Ectodermal cell (in vitro differentiated cells): ENCODE measurements around the gene SCRN1.
"Not testable (repeated sequence)": the region's sequence is repeated elsewhere in the genome, so short reads cannot be mapped to it uniquely, and the experiment has no call there.

ENCODE experiments used
- H3K27ac ChIP-seq: 2 replicates; pipeline ENCODE4 v1.7.0; 2013; ENCODE audit warnings: mild to moderate bottlenecking, low read depth, low read length; ENCODE audit not compliant: insufficient read depth, poor library complexity, severe bottlenecking
- H3K27me3 ChIP-seq: 2 replicates; pipeline ENCODE4 v1.7.0; 2013; ENCODE audit warnings: mild to moderate bottlenecking, low read length; ENCODE audit not compliant: insufficient read depth, control insufficient read depth, poor library complexity, severe bottlenecking
- H3K36me3 ChIP-seq: one replicate; pipeline ENCODE4 v1.7.0; 2013; ENCODE audit warnings: low read length; ENCODE audit not compliant: control insufficient read depth, insufficient read depth
- H3K4me1 ChIP-seq: one replicate; pipeline ENCODE4 v1.7.0; 2013; ENCODE audit warnings: low read length; ENCODE audit not compliant: control insufficient read depth, insufficient read depth
- H3K4me3 ChIP-seq: 2 replicates; pipeline ENCODE4 v1.7.0; 2013; ENCODE audit warnings: low read depth, low read length, control low read depth; ENCODE audit not compliant: insufficient read depth
- H3K9me3 ChIP-seq: 2 replicates; pipeline ENCODE4 v1.7.0; 2013; ENCODE audit warnings: mild to moderate bottlenecking, low read length, moderate library complexity; ENCODE audit not compliant: control insufficient read depth
- WGBS, 2 experiments: methylation state at CpG; one replicate each; pipeline ENCODE4 v1.1.7; 2013; ENCODE audit warnings: missing lambda C conversion rate in 2 of 2; 5-methylcytosine and 5-hydroxymethylcytosine counted together

The SCRN1 gene

GRCh38 chr7:29971566-29972314 lies 17.9 kb downstream of the SCRN1 start:
- Histone ChIP-seq H3K36me3 (peaks cover 3% of the 10 kb centered on the region), H3K27me3 (no peaks in the 10 kb centered on the region), H3K27ac (no peak overlapping the region), H3K4me3 (no peak overlapping the region), H3K9me3 (no peaks in the 10 kb centered on the region), H3K4me1 (peaks cover 13% of the 10 kb centered on the region)
- 92 to 93% methylated on average over 4 to 5 of the region's 5 CpGs for WGBS, 2 experiments

DNA sequence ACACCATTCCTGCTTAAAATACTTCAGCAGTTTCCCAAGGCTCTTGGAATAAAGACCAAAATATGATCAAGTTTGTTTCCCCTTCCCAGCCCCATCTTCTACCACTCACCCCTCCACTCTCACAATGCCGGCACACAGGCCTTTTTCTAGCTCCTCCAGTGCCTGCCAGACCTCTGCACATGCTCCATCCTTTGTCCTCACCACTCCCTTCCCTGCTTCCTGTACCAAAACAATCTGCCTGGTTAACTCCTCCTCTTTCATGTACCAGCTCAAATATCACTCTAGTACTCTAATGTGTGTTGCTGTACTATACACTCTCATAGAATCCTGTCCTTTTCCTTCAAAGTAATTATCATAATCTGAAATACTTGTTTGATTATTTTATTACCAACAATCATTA lies 19.4 kb downstream of the SCRN1 start:
- Histone ChIP-seq H3K4me1 (peaks cover 13% of the 10 kb centered on the region), H3K36me3 (peaks cover 3% of the 10 kb centered on the region), H3K27me3 (no peaks in the 10 kb centered on the region), H3K9me3 (no peaks in the 10 kb centered on the region), H3K4me3 (no peak overlapping the region), H3K27ac (peak overlapping the region; percentile 9)
- 70 to 76% methylated on average over 1 of the region's 1 CpG for WGBS, 2 experiments

DNA sequence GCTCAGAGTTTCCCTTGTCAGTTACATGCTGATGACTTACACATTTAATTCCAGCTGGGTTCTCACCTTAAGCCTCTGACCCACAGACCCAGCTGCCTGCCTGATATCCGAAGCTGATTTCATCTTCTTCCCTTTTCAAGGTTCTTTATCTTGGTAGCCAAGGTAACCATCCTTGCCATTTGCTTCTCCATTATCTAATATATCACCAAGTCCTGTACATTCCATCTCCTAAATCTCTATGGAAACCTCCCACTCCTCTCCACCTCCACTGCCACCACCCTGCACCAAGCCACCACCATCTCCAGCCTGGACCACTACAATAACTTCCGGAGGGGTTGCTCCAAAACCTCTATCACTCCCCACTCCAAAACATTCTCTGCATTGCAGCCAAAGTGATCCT lies 19.9 kb downstream of the SCRN1 start:
- 88 to 90% methylated on average over 2 of the region's 2 CpGs for WGBS, 2 experiments
- Histone ChIP-seq H3K36me3 (peaks cover 3% of the 10 kb centered on the region), H3K4me3 (no peak overlapping the region), H3K27me3 (no peaks in the 10 kb centered on the region), H3K4me1 (peaks cover 13% of the 10 kb centered on the region), H3K27ac (no peak overlapping the region), H3K9me3 (no peaks in the 10 kb centered on the region)

DNA sequence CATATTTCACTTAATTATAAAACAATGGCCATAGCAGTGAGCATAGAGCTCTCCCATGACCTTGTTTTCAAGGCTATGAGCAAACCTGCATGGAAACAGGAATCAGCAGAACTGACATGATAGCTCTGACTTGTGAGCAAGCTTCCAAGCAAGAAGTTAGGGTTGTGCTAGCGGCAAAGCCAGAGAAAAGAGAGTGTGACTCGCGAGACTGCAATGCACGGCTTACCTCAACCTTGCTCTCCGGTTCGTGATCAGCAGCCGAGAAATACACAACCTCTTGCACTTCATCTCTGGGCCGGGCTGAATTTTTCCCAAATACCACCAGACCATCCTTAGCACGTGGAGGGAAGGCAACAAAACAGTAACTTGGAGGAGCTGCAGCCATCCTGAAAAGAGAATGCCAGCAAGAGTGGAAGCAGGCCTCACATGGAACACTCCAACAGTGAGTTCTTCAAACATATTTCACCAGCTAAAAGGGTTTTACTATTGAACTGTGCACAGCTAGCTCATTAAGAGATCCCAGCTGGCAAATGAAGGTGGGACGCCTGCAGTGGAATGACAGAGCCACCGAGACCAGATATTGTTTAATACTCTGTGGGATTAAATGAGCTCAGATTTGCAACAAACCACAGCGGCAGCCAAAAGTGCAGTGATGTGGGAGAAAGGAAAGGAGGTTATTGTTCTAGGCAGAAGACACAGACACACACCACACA lies 20.8 kb downstream of the SCRN1 start:
- WGBS, 2 experiments, result 91% methylated on average over 11 to 12 of the region's 12 CpGs

GRCh38 chr7:29965030-29965429 lies 24.6 kb downstream of the SCRN1 start:
- Histone ChIP-seq H3K27ac (no peak overlapping the region), H3K4me3 (no peak overlapping the region), H3K4me1 (peaks cover 6% of the 10 kb centered on the region), H3K9me3 (no peaks in the 10 kb centered on the region), H3K36me3 (peaks cover 3% of the 10 kb centered on the region), H3K27me3 (no peaks in the 10 kb centered on the region)
- WGBS, 2 experiments, result 90 to 96% methylated on average over 3 of the region's 3 CpGs

More for the DNA sequence above, 20.8 kb downstream of the SCRN1 start:
- Histone ChIP-seq H3K4me1 (peaks cover 13% of the 10 kb centered on the region), H3K36me3 (peaks cover 3% of the 10 kb centered on the region), H3K27me3 (no peaks in the 10 kb centered on the region), H3K4me3 (no peak overlapping the region), H3K9me3 (no peaks in the 10 kb centered on the region), H3K27ac (no peak overlapping the region)

DNA sequence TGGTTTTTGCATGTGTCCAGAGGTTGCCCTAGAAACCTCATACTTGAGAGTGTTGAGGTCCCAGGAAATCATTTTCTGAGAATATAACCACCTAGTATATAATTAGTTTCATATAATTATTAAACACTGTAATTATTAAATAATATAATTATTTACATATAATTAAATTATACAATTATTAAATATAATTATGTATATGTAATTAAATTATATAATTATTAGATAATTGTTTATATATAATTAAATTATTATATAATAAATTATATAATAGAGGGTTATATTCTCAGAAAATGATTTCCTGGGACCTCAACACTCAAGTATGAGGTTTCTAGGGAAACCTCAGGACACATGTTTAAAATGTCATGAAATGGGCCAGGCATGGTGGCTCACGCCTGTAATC lies 27.6 kb downstream of the SCRN1 start:
- no peaks in the 10 kb centered on the region for H3K9me3 ChIP-seq

GRCh38 chr7:29961611-29962010 lies 28.0 kb downstream of the SCRN1 start:
- peaks cover 18% of the 10 kb centered on the region for H3K4me1 ChIP-seq
- H3K27me3 ChIP-seq, H3K4me3 ChIP-seq, H3K27ac ChIP-seq, H3K9me3 ChIP-seq, H3K36me3 ChIP-seq: not testable (repeated sequence)
- WGBS, 2 experiments, result 91 to 98% methylated on average over 12 to 19 of the region's 19 CpGs

More for the DNA sequence above, 27.6 kb downstream of the SCRN1 start:
- 89 to 93% methylated on average over 1 of the region's 1 CpG for WGBS, 2 experiments
- Histone ChIP-seq H3K4me1 (peaks cover 14% of the 10 kb centered on the region), H3K27ac (no peak overlapping the region), H3K27me3 (no peaks in the 10 kb centered on the region), H3K4me3 (no peak overlapping the region), H3K36me3 (no peaks in the 10 kb centered on the region)

GRCh38 chr7:29958667-29959358 lies 30.8 kb downstream of the SCRN1 start:
- no peak overlapping the region for H3K27ac ChIP-seq
- no peak overlapping the region for H3K4me3 ChIP-seq
- 91% methylated on average over 8 of the region's 8 CpGs for WGBS, 2 experiments
- H3K9me3 ChIP-seq, result no peaks in the 10 kb centered on the region
- H3K4me1 ChIP-seq, result peaks cover 21% of the 10 kb centered on the region
- H3K27me3 ChIP-seq, result no peaks in the 10 kb centered on the region
- no peaks in the 10 kb centered on the region for H3K36me3 ChIP-seq

- peaks cover 4% of the 10 kb centered on the region for H3K36me3 ChIP-seq
- H3K4me1 ChIP-seq, result peaks cover 21% of the 10 kb centered on the region
- no peaks in the 10 kb centered on the region for H3K27me3 ChIP-seq
- WGBS, 2 experiments, result 91 to 92% methylated on average over 9 of the region's 9 CpGs
- no peaks in the 10 kb centered on the region for H3K9me3 ChIP-seq
- no peak overlapping the region for H3K4me3 ChIP-seq
- no peak overlapping the region for H3K27ac ChIP-seq
Measured at GRCh38 chr7:29957521-29958310, 31.9 kb downstream of the SCRN1 start.
